Thyroid gland (tissue), 4 donors: Measurements from ENCODE around the gene NCKAP5. TPM values are rescaled to one million over a fixed set of nuclear protein-coding genes. Genes with fewer than 3 reads are reported as not detected.

Source experiments
- DNase-seq, 2 donors: peaks; one replicate each; pipeline ENCODE4 v3.0.0-alpha.2; 2019
- H3K27ac ChIP-seq, 3 donors: fragments of 200-600 bp; sonication (generic); 1 replicate in 2 of 3; 2 replicates in 1 of 3; pipeline ENCODE4 v1.5.1; 2016 to 2019; ENCODE audit warnings: mild to moderate bottlenecking in 1 of 3, moderate library complexity in 1 of 3
- H3K27me3 ChIP-seq: fragments of 200-600 bp; sonication (generic); one replicate; pipeline ENCODE4 v1.5.1; 2019
- H3K36me3 ChIP-seq, 2 donors: fragments of 200-600 bp; sonication (generic); one replicate each; pipeline ENCODE4 v1.5.1; 2016 to 2019
- H3K4me1 ChIP-seq, 2 donors: fragments of 200-600 bp; sonication (generic); one replicate each; pipeline ENCODE4 v1.5.1; 2017 to 2019
- H3K4me3 ChIP-seq, 3 donors: fragments of 200-600 bp; sonication (generic); replicated peaks in 1 of 3; 1 replicate in 2 of 3; 2 replicates in 1 of 3; pipeline ENCODE4 v1.5.1; 2016; ENCODE audit warnings: mild to moderate bottlenecking in 1 of 3
- H3K9me3 ChIP-seq: fragments of 200-600 bp; sonication (generic); one replicate; pipeline ENCODE4 v1.5.1; 2017
- POLR2A ChIP-seq, 2 donors: fragments of 450-650 bp; IDR thresholded peaks; one replicate each; pipeline ENCODE4 v1.6.1; 2017; ENCODE audit warnings: antibody characterized with exemption in 2 of 2, mild to moderate bottlenecking in 2 of 2, moderate library complexity in 1 of 2
- WGBS, 2 donors: methylation state at CpG; one replicate each; pipeline ENCODE4 v1.1.5; 2017; 5-methylcytosine and 5-hydroxymethylcytosine counted together
- intact Hi-C: fragments of 100-400 bp; cut with DNase I; formaldehyde crosslinking; loops from one replicate; pipeline ENCODE4 v1.15.1; 2023
- total RNA-seq, 4 donors: library from RNA; depleted of rRNA; stranded (reverse); fragments of >200 nt; gene quantifications; one replicate each; pipeline ENCODE4 v1.2.3, GENCODE V29; 2016
- TF ChIP-seq, protein P1 (sequence below), 6 experiments: fragments of 200-600 bp in 3 of 6; fragments of 450-650 bp in 3 of 6; sonication (generic) in 3 of 6; IDR thresholded peaks; one replicate each; pipeline ENCODE4 v1.5.1; 2016 to 2019; ENCODE audit warnings: antibody characterized with exemption in 6 of 6, mild to moderate bottlenecking in 2 of 6, inconsistent platforms in 1 of 6, moderate library complexity in 1 of 6

NCKAP5 gene
- total RNA-seq, 4 donors from 2014 or later, result 0.45 to 1.2 (median 0.76) TPM

- WGBS, 2 donors, result 47 to 53% methylated on average over 10 of the region's 10 CpGs
- TF ChIP-seq, protein P1, sequence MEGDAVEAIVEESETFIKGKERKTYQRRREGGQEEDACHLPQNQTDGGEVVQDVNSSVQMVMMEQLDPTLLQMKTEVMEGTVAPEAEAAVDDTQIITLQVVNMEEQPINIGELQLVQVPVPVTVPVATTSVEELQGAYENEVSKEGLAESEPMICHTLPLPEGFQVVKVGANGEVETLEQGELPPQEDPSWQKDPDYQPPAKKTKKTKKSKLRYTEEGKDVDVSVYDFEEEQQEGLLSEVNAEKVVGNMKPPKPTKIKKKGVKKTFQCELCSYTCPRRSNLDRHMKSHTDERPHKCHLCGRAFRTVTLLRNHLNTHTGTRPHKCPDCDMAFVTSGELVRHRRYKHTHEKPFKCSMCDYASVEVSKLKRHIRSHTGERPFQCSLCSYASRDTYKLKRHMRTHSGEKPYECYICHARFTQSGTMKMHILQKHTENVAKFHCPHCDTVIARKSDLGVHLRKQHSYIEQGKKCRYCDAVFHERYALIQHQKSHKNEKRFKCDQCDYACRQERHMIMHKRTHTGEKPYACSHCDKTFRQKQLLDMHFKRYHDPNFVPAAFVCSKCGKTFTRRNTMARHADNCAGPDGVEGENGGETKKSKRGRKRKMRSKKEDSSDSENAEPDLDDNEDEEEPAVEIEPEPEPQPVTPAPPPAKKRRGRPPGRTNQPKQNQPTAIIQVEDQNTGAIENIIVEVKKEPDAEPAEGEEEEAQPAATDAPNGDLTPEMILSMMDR (IDR thresholded peaks at IDR 0.05), result no peak
- no peak for TF ChIP-seq POLR2A (IDR thresholded peaks at IDR 0.05)
- Histone ChIP-seq H3K9me3 (no peaks in the 10 kb centered on the region), H3K4me1 (peaks cover 0 to 4% of the 10 kb centered on the region in 2 donors), H3K27me3 (no peaks in the 10 kb centered on the region), H3K27ac (no peak overlapping the region), H3K4me3 (no peak overlapping the region), H3K36me3 (no peaks in the 10 kb centered on the region)
- peak; percentile 24 to 31 for DNase-seq
- intact Hi-C loops, result no loop called here
Measured at GRCh38 chr2:133599811-133600210, 31.5 kb upstream of the NCKAP5 start.

GRCh38 chr2:133599211-133599803 lies 31.0 kb upstream of the NCKAP5 start:
- no peak overlapping the region for H3K27ac ChIP-seq
- H3K27me3 ChIP-seq, result no peaks in the 10 kb centered on the region
- H3K4me3 ChIP-seq, result no peak overlapping the region
- 81 to 85% methylated on average over 5 of the region's 5 CpGs for WGBS, 2 donors
- no peak for TF ChIP-seq POLR2A (IDR thresholded peaks at IDR 0.05)
- TF ChIP-seq, protein P1 (IDR thresholded peaks at IDR 0.05), result no peak
- H3K9me3 ChIP-seq, result no peaks in the 10 kb centered on the region
- H3K36me3 ChIP-seq, result no peaks in the 10 kb centered on the region
- intact Hi-C loops, result no loop called here
- no peak for DNase-seq
- peaks cover 0 to 4% of the 10 kb centered on the region in 2 donors for H3K4me1 ChIP-seq

GRCh38 chr2:133598769-133599168 lies 30.5 kb upstream of the NCKAP5 start:
- no peaks in the 10 kb centered on the region for H3K36me3 ChIP-seq
- no peak overlapping the region for H3K27ac ChIP-seq
- WGBS, 2 donors, result 75 to 85% methylated on average over 2 of the region's 2 CpGs
- no peak overlapping the region for H3K4me3 ChIP-seq
- H3K9me3 ChIP-seq, result no peaks in the 10 kb centered on the region
- TF ChIP-seq, protein P1 (IDR thresholded peaks at IDR 0.05), result no peak
- no peak for TF ChIP-seq POLR2A (IDR thresholded peaks at IDR 0.05)
- DNase-seq, result no peak
- H3K4me1 ChIP-seq, result peaks cover 0 to 4% of the 10 kb centered on the region in 2 donors
- H3K27me3 ChIP-seq, result no peaks in the 10 kb centered on the region
- intact Hi-C loops, result no loop called here

DNA sequence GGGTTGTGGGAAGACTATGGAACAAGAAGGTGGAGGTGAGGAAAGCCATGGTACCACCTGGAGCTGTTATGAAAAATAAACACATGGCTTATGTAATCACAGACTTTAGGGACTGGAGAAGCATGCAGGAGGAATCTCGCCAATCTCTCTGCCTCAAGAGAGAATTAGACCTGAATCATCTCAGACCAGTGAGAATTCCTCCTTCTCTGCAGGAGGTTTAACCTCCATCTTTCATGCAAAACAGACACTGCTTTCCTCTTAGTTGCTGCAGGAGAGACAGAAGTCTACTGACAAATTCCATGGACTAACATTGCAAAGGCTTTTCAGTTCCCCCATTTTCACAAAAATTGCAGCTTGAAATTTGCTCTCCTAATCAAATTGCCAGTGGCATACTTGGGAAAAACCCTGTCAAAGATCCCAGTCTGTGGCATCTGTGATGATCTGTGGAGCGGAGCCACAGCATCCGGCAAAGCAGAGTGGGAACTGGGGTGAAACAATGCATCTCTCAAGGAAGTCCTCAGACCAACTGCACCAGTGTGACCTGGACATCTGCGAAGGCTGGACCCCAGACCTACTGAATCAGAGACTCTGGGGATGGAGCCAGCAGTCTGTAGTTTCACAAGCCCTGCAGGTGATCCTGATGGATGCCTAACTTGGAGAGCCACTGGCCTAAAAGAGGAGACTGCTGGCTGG lies 28.6 kb upstream of the NCKAP5 start:
- H3K27me3 ChIP-seq, result no peaks in the 10 kb centered on the region
- no peaks in the 10 kb centered on the region for H3K9me3 ChIP-seq
- no peaks in the 10 kb centered on the region for H3K36me3 ChIP-seq
- H3K4me1 ChIP-seq, result peaks cover 0 to 4% of the 10 kb centered on the region in 2 donors
- H3K27ac ChIP-seq, result no peak overlapping the region
- 61 to 64% methylated on average over 3 to 4 of the region's 4 CpGs for WGBS, 2 donors
- no peak for DNase-seq
- intact Hi-C loops, result no loop called here
- H3K4me3 ChIP-seq, result no peak overlapping the region
- TF ChIP-seq POLR2A (IDR thresholded peaks at IDR 0.05), result no peak
- TF ChIP-seq, protein P1 (IDR thresholded peaks at IDR 0.05), result no peak

DNA sequence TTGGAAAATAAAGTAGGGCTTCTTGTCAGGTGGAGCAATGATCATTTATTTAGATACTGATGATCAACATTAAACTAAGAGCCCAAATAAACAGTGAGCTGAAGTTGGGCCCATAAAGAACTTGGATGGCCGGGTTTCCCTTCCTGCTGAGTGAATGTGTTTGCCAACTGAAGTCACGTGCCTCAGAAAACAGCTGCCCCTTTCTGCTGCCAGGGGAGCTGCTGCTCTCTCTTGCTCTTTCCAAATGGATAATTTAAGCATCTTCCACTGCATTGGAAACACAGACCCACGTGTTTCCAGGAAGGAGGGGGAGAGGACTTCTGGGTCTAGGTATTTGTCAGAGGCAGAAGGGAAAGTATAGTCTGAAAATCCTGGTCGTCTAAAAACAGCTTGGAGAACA lies 22.9 kb upstream of the NCKAP5 start:
- Histone ChIP-seq H3K9me3 (no peaks in the 10 kb centered on the region), H3K4me3 (no peak overlapping the region), H3K27me3 (no peaks in the 10 kb centered on the region), H3K36me3 (no peaks in the 10 kb centered on the region), H3K4me1 (peaks cover 0 to 7% of the 10 kb centered on the region in 2 donors), H3K27ac (no peak overlapping the region)
- WGBS, 2 donors, result 19 to 31% methylated on average over 4 of the region's 4 CpGs
- DNase-seq, result peak; percentile 36 to 62
- TF ChIP-seq, protein P1 (IDR thresholded peaks at IDR 0.05), result peak in 1 of 6 experiments; percentile 15
- TF ChIP-seq POLR2A (IDR thresholded peaks at IDR 0.05), result no peak
- intact Hi-C loops, result no loop called here
